Osteocyte (in vitro differentiated cells): ENCODE data around the gene SGCG. TPM values are rescaled to one million over a fixed set of nuclear protein-coding genes. Genes with fewer than 3 reads are reported as not detected.
"Not testable (repeated sequence)": the region's sequence is repeated elsewhere in the genome, so short reads cannot be mapped to it uniquely, and the experiment has no call there.

Experiments
- DNase-seq: peaks from one replicate; pipeline ENCODE4 v3.0.0; 2021; ENCODE audit warnings: mixed read lengths; ENCODE audit not compliant: unreplicated experiment; ENCODE audit errors: extremely low spot score
- H3K27ac Mint-ChIP-seq: one replicate; pipeline ENCODE4 v1.8.0; 2021; ENCODE audit warnings: mild to moderate bottlenecking, mixed read lengths; ENCODE audit not compliant: unreplicated experiment
- H3K27me3 Mint-ChIP-seq: one replicate; pipeline ENCODE4 v1.8.0; 2021; ENCODE audit warnings: mixed read lengths; ENCODE audit not compliant: unreplicated experiment
- H3K36me3 Mint-ChIP-seq: one replicate; pipeline ENCODE4 v1.8.0; 2021; ENCODE audit warnings: mixed read lengths; ENCODE audit not compliant: unreplicated experiment
- H3K4me1 Mint-ChIP-seq: one replicate; pipeline ENCODE4 v1.8.0; 2021; ENCODE audit warnings: mixed read lengths; ENCODE audit not compliant: unreplicated experiment
- H3K4me3 Mint-ChIP-seq: one replicate; pipeline ENCODE4 v1.8.0; 2021; ENCODE audit warnings: mild to moderate bottlenecking, moderate library complexity, mixed read lengths; ENCODE audit not compliant: unreplicated experiment
- H3K9me3 Mint-ChIP-seq: one replicate; pipeline ENCODE4 v1.8.0; 2021; ENCODE audit warnings: mixed read lengths; ENCODE audit not compliant: unreplicated experiment
- CTCF ChIP-seq: fragments of 200-600 bp; sonication (generic); IDR thresholded peaks from 2 replicates; pipeline ENCODE4 v1.5.0; 2021; ENCODE audit warnings: antibody characterized with exemption, mild to moderate bottlenecking, moderate library complexity
- long read RNA-seq: library from polyadenylated mRNA; unstranded; transcript quantifications from one replicate; pipeline ENCODE4 v2.0.0, GENCODE V29; 2021
- total RNA-seq: library from RNA; stranded (reverse); gene quantifications from 2 replicates; pipeline ENCODE4 v1.2.1, GENCODE V29; 2021

SGCG gene
- 0.29 and 0.70 TPM in 2 replicates for total RNA-seq
- long read RNA-seq, partial matches to known transcripts, result 0 of 6 reads
- long read RNA-seq, other reads (novel, unspliced or antisense), result 6 of 6 reads

GRCh38 chr13:23180711-23181110 lies at the start of gene SGCG:
Gene SGCG, plus strand, starts transcription at chr13:23180979. Its CDS starts 22,716 bp downstream, at chr13:23203695.
- no peak for DNase-seq
- no peak for TF ChIP-seq CTCF
- Mint-ChIP-seq H3K27ac (no peak within 1 kb of the TSS), H3K36me3 (no peaks in the 10 kb centered on the region), H3K27me3 (peaks cover 4% of the 10 kb centered on the region), H3K4me3 (no peak within 1 kb of the TSS), H3K4me1 (peaks cover 7% of the 10 kb centered on the region), H3K9me3 (no peaks in the 10 kb centered on the region)

GRCh38 chr13:23134542-23134941 lies 46.2 kb upstream of the SGCG start:
- Mint-ChIP-seq H3K36me3 (no peaks in the 10 kb centered on the region), H3K9me3 (no peaks in the 10 kb centered on the region), H3K27ac (no peak overlapping the region), H3K27me3 (no peaks in the 10 kb centered on the region), H3K4me1 (no peaks in the 10 kb centered on the region), H3K4me3 (no peak overlapping the region)
- no peak for DNase-seq
- no peak for TF ChIP-seq CTCF

GRCh38 chr13:23140492-23140891 lies 40.3 kb upstream of the SGCG start:
- no peaks in the 10 kb centered on the region for H3K4me1 Mint-ChIP-seq
- H3K9me3 Mint-ChIP-seq, result peaks cover 3% of the 10 kb centered on the region
- DNase-seq, result no peak
- no peak for TF ChIP-seq CTCF
- H3K36me3 Mint-ChIP-seq, result no peaks in the 10 kb centered on the region
- no peak overlapping the region for H3K27ac Mint-ChIP-seq
- no peak overlapping the region for H3K4me3 Mint-ChIP-seq
- peaks cover 6% of the 10 kb centered on the region for H3K27me3 Mint-ChIP-seq

GRCh38 chr13:23141964-23142363 lies 38.8 kb upstream of the SGCG start:
- no peaks in the 10 kb centered on the region for H3K4me1 Mint-ChIP-seq

GRCh38 chr13:23142607-23143006 lies 38.2 kb upstream of the SGCG start:
- DNase-seq, result not testable (repeated sequence)

More at GRCh38 chr13:23141964-23142363, 38.8 kb upstream of the SGCG start:
- Mint-ChIP-seq H3K9me3 (peaks cover 3% of the 10 kb centered on the region), H3K27me3 (peaks cover 6% of the 10 kb centered on the region), H3K27ac (no peak overlapping the region), H3K36me3 (no peaks in the 10 kb centered on the region), H3K4me3 (no peak overlapping the region)
- no peak for DNase-seq
- TF ChIP-seq CTCF, result no peak

GRCh38 chr13:23144431-23144830 lies 36.3 kb upstream of the SGCG start:
- Mint-ChIP-seq H3K27me3 (peaks cover 9% of the 10 kb centered on the region), H3K4me1 (no peaks in the 10 kb centered on the region), H3K27ac (no peak overlapping the region), H3K36me3 (no peaks in the 10 kb centered on the region), H3K4me3 (no peak overlapping the region), H3K9me3 (peaks cover 3% of the 10 kb centered on the region)
- no peak for TF ChIP-seq CTCF
- DNase-seq, result no peak

More at GRCh38 chr13:23142607-23143006, 38.2 kb upstream of the SGCG start:
- H3K9me3 Mint-ChIP-seq, H3K4me1 Mint-ChIP-seq, H3K4me3 Mint-ChIP-seq, H3K36me3 Mint-ChIP-seq, H3K27me3 Mint-ChIP-seq, H3K27ac Mint-ChIP-seq: not testable (repeated sequence)
